ENCODE results near the gene ZNF576. TPM values are rescaled to one million over a fixed set of nuclear protein-coding genes. Genes with fewer than 3 reads are reported as not detected.
"Not testable (repeated sequence)": the region's sequence is repeated elsewhere in the genome, so short reads cannot be mapped to it uniquely, and the experiment has no call there.

ZNF576 gene
- total RNA-seq, 1 donor from 2014 or later = 20.4 TPM

GRCh38 chr19:43575156-43575950 lies 21.0 kb upstream of the ZNF576 start, which contains the start of the genes PINLYP and XRCC1:
TSS of gene PINLYP (plus strand) at chr19:43575801. CDS start at chr19:43577192, 1,391 bp downstream.
TSS of gene XRCC1 (minus strand) at chr19:43575527. CDS start at chr19:43575458, 69 bp downstream.
- peak; percentile 98 for DNase-seq (ENCODE audit: low spot score)

DNA sequence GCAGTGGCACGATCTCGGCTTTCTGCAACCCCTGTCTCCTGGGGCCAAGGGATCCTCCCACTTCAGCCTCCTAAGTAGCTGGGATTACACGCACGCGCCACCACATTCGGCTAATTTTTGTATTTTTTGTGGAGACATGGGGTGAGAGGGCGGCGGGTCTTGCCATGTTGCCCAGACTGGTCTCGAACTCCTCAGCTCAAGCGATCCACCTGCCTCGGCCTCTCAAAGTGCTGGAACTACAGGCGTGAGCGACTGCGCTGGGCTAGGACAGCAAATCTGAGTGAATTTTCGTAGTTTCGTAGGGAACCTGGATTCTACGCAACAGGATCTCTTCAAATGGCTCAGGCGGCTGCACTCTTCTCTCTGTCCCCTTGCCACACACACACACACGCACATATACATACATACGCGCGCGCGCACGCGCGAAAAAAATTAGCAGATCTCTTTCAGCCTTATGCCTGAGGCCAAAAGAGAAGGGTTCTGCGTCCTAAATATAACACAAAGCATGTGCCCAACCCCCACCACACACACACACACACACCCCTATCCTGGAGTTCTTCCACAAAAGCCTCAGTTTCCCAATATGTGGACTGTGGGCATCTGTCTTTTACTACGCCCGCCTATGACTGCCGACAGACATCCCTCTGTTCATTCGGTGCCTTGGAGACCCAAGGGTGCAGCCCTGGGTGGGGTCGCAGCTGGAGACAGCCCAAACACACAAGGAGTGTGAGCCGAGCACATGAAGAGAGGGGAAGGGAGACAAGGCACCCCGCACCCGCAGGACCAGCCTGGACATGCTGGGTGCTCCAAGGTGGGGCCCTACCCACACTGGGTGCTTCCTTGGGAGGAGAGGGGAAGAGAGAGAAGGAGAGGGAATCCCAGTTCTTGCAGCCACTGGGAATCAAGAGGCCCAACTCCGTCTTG lies 20.2 kb upstream of the ZNF576 start:
- no peak for DNase-seq (ENCODE audit: low spot score)

GRCh38 chr19:43578787-43579186 lies 17.6 kb upstream of the ZNF576 start:
- DNase-seq (ENCODE audit: low spot score) = no peak

GRCh38 chr19:43581467-43581866 lies 14.9 kb upstream of the ZNF576 start:
- DNase-seq (ENCODE audit: low spot score) = no peak

DNA sequence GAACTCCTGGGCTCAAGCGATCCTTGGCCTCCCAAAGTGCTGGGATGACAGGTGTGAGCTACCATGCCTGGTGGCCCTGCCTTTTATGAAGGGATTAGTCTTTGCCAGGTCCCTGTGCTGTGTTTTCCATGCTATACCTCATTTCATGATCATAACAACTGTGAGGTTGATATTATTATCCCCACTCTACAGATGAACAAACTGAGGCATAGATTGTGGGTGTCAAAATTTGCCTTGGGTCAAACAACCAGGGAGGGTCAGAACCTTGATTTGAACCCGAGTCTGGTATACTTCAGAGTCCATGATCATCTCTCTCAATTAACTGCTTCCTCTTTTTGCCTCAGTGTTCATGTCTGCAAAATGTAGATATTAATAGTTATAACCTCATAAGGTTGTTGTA lies 13.9 kb upstream of the ZNF576 start:
- no peak for DNase-seq (ENCODE audit: low spot score)

- no peak for DNase-seq (ENCODE audit: low spot score)
These were observed 11.9 kb upstream of the ZNF576 start for GRCh38 chr19:43584484-43584883.

DNA sequence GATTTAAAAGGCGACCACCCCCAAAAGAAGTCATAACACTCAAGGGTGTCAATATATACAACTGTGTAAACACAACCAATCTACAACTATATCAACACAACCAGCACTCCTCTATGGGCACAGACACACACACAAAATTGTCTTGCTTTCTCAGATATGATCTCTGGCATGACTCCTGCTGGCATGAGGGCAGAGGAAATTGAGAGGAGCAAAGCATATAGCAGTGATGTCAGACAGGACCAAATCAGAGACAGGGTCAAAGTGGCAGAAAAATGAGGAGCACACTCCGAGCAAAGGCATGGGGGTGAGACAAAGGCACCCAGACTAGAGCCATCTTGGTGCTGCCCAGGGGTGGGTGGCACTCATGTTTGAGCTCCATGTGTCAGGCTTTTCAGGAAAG lies 10.0 kb upstream of the ZNF576 start:
- no peak for DNase-seq (ENCODE audit: low spot score)

- not testable (repeated sequence) for DNase-seq (ENCODE audit: low spot score)
These were observed 9.4 kb upstream of the ZNF576 start for GRCh38 chr19:43587029-43587428.

- DNase-seq (ENCODE audit: low spot score) = no peak
These were observed 7.1 kb upstream of the ZNF576 start for GRCh38 chr19:43589277-43589676.

DNA sequence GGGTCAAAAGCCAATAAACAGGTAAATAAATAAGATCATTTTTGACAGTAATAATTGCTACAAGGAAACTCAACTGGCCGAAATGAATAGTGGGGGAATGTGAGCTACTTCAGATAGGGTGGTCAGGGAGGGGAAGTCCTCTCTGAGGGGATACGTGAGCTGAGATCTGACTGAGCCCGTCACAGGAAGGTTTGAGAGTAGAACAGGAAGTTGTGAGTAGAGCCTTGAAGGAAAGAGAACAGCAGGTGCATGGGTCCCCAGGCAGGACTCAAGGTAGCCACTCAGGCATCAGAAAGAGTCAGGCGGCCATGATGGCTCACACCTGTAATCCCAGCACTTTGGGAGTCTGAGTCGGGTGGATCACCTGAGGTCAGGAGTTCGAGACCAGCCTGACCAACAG lies 6.7 kb upstream of the ZNF576 start:
- no peak for DNase-seq (ENCODE audit: low spot score)

DNA sequence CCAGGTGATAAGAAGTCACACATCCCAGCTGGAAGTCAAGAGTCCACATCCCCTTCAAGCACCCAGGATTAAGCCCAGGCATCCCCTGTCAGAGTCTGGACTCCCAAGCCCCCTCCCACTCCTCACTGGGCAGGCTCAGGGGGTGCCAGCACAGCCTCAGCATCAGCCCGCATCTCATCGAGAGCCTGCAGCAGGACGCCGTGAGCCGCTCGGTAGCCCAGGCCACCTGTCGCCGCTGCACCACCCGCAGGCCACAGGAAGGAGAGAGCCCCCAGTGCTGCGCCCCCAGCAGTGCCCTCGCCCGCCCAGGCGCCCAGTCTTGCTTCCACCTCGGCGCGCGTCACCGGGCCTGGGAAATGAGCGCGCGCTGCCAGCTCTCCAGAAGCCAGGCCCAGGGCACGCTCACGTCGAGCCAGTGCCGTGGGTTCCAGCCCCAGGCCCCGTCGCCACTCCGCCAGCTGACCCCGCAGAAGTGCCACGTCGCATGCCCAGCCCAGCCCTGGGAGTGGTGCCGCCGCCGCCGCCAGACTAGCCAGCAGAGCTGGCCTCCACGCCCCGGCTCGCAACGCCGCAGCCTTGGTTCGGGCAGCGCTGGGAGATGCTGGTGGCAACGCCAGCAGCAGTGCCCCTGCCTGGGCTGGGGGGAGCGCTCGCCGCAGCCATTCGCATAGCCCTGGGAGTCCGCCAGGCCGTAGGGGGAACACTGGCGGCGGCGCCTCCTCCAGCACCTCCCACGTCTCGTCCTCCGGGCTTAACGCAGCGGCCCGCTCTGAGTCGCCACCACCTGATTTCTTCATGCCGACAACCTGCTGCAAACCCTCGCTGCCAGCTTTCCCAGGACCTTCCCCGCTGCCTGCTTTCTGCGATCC lies 4.3 kb upstream of the ZNF576 start:
- no peak for DNase-seq (ENCODE audit: low spot score)

- no peak for DNase-seq (ENCODE audit: low spot score)
These were observed 3.5 kb upstream of the ZNF576 start for GRCh38 chr19:43592800-43593350.

DNA sequence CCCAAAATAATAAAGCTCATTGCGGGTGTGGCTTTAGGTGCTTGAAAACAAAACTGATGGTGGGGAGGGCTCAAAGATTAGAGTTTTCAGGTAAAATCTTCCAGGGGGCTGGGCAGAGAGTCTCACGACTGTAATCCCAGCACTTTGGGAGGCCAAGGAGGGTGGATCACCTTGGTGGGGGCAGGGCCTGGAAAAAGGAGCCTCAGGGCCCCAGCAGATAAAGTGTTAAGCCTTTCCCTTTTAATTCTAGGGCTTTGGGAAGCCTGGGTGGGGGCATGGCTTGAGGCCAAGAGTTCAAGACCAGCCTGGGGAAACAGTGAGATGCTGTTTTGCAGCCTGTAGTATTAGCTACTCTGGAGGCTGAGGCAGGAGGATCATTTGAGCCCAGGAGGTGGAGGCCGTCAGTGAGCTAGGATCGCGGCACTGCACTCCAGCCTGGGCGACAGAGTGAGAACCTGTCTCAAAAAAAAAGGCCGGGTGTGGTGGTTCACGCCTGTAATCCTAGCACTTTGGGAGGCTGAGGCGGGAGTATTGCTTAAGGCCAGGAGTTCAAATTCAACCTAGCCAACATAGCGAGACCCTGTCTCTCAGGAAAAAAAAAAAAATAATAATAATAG lies 2.2 kb upstream of the ZNF576 start:
- DNase-seq (ENCODE audit: low spot score) = no peak

DNA sequence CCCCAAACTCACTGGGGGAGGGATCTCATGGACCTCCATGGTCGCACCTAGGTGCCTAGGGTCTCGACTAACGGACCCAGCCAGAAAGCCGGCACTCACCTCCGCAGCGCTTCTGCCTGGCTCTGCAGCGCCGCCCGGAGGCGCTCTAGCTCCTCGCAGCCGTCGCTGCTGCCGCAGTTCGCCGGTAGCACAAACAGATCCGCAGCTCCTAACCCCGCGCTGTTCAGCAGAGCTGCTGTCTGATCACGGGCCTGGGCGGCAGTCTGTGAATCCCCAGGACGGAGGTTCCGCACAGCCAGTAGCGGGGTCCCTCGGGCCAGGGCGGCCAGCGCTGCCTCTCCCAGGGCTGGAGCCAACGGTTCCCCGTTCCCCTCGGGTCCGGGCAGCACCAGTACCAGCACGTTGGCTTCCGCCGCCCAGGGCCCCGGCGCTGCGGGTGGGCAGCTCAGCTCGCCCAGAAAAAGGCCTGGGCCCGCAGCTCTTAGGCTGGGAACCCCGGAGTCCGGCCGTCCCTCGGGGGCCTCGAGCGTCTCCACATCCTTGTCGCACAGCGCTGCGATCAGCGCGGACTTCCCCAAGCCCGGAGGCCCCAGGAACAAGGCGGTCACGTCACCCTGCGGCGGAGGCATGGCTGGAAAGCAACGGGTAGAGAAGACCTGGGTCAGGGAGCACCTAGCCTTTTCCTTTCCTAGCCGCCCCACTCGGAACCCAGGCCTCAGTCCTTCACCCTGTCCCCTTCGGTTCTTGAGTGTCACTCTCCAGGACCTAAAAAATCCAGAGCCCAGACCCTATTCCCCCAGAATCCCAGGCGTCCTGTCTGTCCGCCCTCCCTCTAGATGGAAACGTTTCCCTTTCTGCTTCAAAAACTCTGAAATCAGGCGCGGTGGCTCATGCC lies 1.4 kb upstream of the ZNF576 start:
- peak; percentile 62 for DNase-seq (ENCODE audit: low spot score)

- no peak for DNase-seq (ENCODE audit: low spot score)
These were observed 793 bp upstream of the ZNF576 start for GRCh38 chr19:43595605-43595998.

GRCh38 chr19:43596842-43597461 lies 557 bp downstream of the ZNF576 start:
- no peak for DNase-seq (ENCODE audit: low spot score)

DNA sequence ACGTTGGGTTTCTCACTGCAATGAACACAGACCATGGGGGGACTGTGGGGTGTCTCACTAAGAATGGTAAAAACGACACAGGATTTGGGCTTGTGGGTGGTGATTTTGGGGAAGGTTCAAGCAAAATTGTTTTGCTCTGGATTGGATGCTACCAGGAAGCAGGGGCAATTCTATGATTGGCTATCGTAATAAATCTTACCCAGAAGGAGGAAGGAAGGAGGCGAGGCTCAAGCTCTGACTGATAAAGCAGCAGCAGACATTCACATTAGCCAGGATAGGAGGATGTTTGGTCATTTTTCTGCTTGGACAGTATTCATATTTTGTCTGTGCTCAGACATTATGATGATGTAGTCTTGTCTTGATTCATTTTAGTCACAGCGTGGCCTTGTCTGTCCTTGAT lies 1.5 kb downstream of the ZNF576 start:
- DNase-seq (ENCODE audit: low spot score) = no peak

DNA sequence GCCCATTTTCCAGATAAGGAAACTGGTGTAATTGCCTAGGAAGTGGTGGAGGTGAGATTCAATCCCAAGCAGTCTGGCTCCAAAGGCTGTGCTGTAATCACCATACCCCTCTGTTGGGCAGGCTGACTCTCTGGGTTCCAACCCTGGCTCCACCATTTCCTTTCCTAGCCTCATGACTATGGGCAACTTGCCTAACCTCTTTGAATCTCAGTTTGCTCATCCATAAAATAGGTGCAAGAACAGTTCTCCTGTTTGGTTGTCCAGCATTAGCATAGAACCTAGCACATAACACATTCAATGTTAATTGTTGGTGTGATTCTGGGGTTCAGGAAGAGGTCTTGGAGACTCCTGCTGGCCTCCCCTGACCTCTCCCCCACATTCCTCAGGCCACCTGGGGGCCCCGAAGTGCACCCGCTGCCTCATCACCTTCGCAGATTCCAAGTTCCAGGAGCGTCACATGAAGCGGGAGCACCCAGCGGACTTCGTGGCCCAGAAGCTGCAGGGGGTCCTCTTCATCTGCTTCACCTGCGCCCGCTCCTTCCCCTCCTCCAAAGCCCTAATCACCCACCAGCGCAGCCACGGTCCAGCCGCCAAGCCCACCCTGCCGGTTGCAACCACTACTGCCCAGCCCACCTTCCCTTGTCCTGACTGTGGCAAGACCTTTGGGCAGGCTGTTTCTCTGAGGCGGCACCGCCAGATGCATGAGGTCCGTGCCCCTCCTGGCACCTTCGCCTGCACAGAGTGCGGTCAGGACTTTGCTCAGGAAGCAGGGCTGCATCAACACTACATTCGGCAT lies 2.2 kb downstream of the ZNF576 start:
- DNase-seq (ENCODE audit: low spot score) = no peak

Measured in ureter (tissue), 1 donor.